ENCODE results near the gene ZACN. TPM values are rescaled to one million over a fixed set of nuclear protein-coding genes. Genes with fewer than 3 reads are reported as not detected.

The ZACN gene
- under 1 TPM in 2 of 7 donors, not detected in 5; 0.17 to 0.27 TPM for total RNA-seq
- polyA plus RNA-seq, result 1 to 10 TPM; 1.0 to 1.9 (median 1.4) TPM
- long read RNA-seq, donor 1, transcript ZACN-205 (1 exons, 2,651 nt), result major isoform, 86 of 86 reads
- long read RNA-seq, donor 1, partial matches to known transcripts, result 0 of 86 reads
- long read RNA-seq, donor 1, other reads (novel, unspliced or antisense), result 0 of 86 reads
- long read RNA-seq, donor 2, transcript ZACN-205 (1 exons, 2,651 nt), result major isoform, 75 of 75 reads
- long read RNA-seq, donor 2, partial matches to known transcripts, result 0 of 75 reads
- long read RNA-seq, donor 2, other reads (novel, unspliced or antisense), result 0 of 75 reads

DNA sequence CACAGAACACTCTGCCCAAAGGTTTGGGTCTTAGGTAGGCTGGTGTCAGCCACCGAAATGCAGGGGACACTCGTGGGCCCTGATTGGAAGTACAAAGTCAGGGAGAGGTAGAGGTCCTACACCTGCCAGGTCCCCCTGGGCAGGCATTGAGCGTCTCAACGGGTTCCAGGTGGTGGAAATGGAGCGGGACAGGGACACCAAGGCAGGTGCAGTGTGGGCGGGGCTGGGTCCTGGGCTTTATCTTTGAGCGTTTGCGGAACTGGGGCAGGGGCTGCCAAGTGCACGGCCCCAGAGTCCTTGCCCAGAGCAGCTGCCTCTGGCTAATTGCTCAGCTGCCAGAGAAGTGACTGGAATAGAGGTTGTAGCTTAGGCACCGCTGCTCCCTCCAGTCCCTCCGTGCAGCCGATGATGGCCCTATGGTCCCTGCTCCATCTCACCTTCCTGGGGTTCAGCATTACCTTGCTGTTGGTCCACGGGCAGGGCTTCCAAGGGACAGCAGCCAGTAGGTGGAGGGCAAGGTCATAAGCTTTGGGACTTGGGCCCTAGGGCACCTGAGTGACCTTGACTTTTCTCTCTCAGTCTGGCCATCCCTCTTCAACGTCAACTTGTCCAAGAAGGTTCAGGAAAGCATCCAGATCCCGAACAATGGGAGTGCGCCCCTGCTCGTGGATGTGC lies at the start of gene ZACN:
ZACN (plus strand) TSS at position 323 of the 675 bp plus-strand sequence; CDS start at position 406, 83 bp downstream.
- 65 to 71% (median 69%) methylated on average over 15 to 17 of the region's 17 CpGs for WGBS, 5 donors
- Histone ChIP-seq H3K4me1 (peaks cover 31 to 66% (median 41%) of the 10 kb centered on the region in 6 donors), H3K27me3 (replicated peaks in 1 of 7) (peaks cover 15 to 68% (median 58%) of the 10 kb centered on the region in 7 donors), H3K9me3 (no peaks in the 10 kb centered on the region), H3K27ac (no peak within 1 kb of the TSS), H3K4me3 (no peak within 1 kb of the TSS), H3K36me3 (peaks cover 0 to 28% (median 18%) of the 10 kb centered on the region in 6 donors)
- DNase-seq, result no peak
- intact Hi-C loops (cut with DNase I; ENCODE audit: low total_unique reads), result no loop called here
- TF ChIP-seq, protein P1, sequence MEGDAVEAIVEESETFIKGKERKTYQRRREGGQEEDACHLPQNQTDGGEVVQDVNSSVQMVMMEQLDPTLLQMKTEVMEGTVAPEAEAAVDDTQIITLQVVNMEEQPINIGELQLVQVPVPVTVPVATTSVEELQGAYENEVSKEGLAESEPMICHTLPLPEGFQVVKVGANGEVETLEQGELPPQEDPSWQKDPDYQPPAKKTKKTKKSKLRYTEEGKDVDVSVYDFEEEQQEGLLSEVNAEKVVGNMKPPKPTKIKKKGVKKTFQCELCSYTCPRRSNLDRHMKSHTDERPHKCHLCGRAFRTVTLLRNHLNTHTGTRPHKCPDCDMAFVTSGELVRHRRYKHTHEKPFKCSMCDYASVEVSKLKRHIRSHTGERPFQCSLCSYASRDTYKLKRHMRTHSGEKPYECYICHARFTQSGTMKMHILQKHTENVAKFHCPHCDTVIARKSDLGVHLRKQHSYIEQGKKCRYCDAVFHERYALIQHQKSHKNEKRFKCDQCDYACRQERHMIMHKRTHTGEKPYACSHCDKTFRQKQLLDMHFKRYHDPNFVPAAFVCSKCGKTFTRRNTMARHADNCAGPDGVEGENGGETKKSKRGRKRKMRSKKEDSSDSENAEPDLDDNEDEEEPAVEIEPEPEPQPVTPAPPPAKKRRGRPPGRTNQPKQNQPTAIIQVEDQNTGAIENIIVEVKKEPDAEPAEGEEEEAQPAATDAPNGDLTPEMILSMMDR (IDR thresholded peaks at IDR 0.05 in 8 of 11, conservative IDR thresholded peaks at IDR 0.05 in 3 of 11), result no peak
- peak in 2 of 3 donors; percentile 23 to 56 for TF ChIP-seq POLR2AphosphoS5 (IDR thresholded peaks at IDR 0.05)

DNA sequence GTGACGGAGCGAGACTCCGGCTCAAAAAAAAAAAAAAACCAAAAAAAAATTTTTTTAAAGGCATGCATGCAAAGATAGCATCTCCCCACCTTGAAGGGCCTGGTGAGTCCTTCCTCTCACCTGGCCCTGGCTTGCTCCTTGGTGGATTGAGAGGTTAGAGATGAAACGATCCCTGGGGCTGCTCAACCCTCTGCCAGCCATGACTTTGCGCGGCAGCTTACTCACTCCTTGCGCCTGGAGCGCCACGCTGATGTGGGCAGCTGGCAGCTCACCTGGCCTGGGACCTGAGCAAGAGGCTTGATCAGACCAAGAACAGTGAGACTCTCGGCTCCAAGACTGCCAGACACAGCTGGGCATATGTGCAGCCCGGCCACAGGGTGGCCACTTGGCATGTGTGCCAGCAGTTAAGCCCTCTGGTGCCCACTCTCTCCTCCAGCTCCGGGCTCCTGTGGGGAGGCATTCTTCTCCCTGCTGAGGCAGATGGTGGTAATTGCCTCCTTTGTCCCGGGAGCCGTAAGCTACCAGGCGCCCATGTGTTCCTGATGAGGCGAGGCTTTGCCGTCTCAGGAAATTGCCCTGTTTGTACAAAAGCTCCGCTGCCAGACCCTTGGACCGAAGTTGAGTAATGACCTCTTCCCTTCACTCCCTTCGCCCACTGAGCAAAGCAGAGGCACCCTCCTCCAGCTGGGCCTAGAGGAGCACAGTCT lies 46.8 kb upstream of the ZACN start:
- H3K36me3 ChIP-seq, result peaks cover 0 to 9% (median 0%) of the 10 kb centered on the region in 6 donors
- no peak overlapping the region for H3K27ac ChIP-seq
- H3K4me3 ChIP-seq, result no peak overlapping the region
- H3K4me1 ChIP-seq, result peaks cover 12 to 25% (median 17%) of the 10 kb centered on the region in 6 donors
- H3K9me3 ChIP-seq, result no peaks in the 10 kb centered on the region
- WGBS, 5 donors, result 78 to 88% (median 86%) methylated on average over 18 to 20 of the region's 20 CpGs
- TF ChIP-seq POLR2AphosphoS5 (IDR thresholded peaks at IDR 0.05), result no peak
- TF ChIP-seq, protein P1 (IDR thresholded peaks at IDR 0.05 in 8 of 11, conservative IDR thresholded peaks at IDR 0.05 in 3 of 11), result no peak
- no peak for TF ChIP-seq POLR2A (IDR thresholded peaks at IDR 0.05)
- peaks cover 0 to 13% (median 0%) of the 10 kb centered on the region in 7 donors for H3K27me3 ChIP-seq (replicated peaks in 1 of 7)
- no peak for DNase-seq
- intact Hi-C loops (cut with DNase I; ENCODE audit: low total_unique reads), result no loop called here

DNA sequence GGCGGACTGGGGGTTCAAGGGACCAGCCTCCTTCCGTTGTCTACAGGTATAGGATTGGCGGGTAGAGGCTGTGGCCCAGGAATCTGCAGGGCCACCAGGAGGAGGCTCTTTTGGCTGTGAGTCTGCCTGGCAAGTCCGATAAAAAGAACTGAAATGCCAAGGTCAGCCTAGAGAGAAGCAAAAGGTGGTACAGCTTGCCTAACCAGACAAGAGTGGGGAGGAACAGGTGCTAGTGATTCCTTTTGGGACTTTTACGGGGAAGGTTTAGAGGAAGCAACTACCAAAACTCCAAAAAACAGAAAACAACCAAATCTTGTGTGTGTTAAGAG lies 46.2 kb upstream of the ZACN start:
- no peak for DNase-seq
- 87 to 97% (median 90%) methylated on average over 5 of the region's 5 CpGs for WGBS, 5 donors
- no peak overlapping the region for H3K4me3 ChIP-seq
- no peaks in the 10 kb centered on the region for H3K9me3 ChIP-seq
- TF ChIP-seq, protein P1 (IDR thresholded peaks at IDR 0.05 in 8 of 11, conservative IDR thresholded peaks at IDR 0.05 in 3 of 11), result no peak
- no peak for TF ChIP-seq POLR2A (IDR thresholded peaks at IDR 0.05)
- TF ChIP-seq POLR2AphosphoS5 (IDR thresholded peaks at IDR 0.05), result no peak
- peaks cover 0 to 13% (median 0%) of the 10 kb centered on the region in 7 donors for H3K27me3 ChIP-seq (replicated peaks in 1 of 7)
- intact Hi-C loops (cut with DNase I; ENCODE audit: low total_unique reads), result no loop called here
- H3K4me1 ChIP-seq, result peaks cover 12 to 25% (median 17%) of the 10 kb centered on the region in 6 donors
- peaks cover 0 to 14% (median 1%) of the 10 kb centered on the region in 6 donors for H3K36me3 ChIP-seq
- no peak overlapping the region for H3K27ac ChIP-seq
